HG02885 (cell line): ENCODE results near the gene KRT38.

ENCODE experiments used
- ATAC-seq: cut with Tn5 transposase; IDR thresholded peaks from one replicate; pipeline ENCODE4 v1.9.1; 2021; ENCODE audit warnings: mild to moderate bottlenecking; ENCODE audit not compliant: unreplicated experiment, poor library complexity

KRT38 gene

DNA sequence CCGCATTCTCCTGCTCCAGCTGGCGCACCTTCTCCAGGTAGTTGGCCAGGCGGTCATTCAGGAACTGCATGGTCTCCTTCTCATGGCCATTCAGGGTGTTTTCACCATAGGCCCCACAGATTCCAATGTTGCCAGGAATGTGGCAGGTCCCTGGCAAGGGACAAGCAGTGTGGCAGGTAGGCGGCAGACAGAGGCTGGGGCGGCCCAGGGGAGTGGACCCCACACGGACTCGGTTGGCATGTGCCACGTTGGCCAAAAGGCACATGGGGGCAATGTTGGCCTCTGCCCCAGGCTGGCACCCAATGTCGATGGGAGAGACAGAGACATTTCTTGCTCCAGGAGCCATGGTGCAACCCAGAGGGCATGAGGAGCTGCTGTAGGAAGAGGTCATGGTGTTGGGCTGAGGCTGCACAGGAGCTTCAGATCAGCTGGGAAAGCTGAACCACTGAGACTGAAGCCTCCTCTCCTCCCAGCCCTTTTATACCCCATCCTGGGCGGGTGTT is at the start of gene KRT38:
KRT38 (minus strand) TSS at position 453 of the 503 bp plus-strand sequence; CDS start at position 391, 62 bp downstream.
- ATAC-seq: no peak

DNA sequence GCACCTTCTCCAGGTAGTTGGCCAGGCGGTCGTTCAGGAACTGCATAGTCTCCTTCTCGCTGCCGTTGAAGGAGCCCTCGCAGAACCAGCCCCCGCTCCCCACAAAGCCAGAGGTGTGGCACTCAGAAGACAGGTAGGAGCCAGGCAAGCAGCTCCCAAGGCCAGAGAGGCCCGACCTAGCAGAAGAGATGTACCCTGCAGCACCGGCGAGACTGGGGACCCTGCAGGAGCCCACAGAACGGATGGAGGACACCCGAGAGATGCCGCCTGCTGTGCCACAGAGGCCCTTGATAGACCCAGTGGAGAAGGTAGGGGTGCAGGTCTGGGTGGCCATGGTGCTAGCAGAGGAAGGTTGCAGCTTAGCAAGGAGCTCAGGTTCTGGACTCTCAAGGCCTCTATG is 48.7 kb upstream of the KRT38 start, which contains the start of gene KRT36:
KRT36 (minus strand) TSS at position 380 of the 400 bp plus-strand sequence; CDS start at position 334, 46 bp downstream.
- no peak for ATAC-seq

DNA sequence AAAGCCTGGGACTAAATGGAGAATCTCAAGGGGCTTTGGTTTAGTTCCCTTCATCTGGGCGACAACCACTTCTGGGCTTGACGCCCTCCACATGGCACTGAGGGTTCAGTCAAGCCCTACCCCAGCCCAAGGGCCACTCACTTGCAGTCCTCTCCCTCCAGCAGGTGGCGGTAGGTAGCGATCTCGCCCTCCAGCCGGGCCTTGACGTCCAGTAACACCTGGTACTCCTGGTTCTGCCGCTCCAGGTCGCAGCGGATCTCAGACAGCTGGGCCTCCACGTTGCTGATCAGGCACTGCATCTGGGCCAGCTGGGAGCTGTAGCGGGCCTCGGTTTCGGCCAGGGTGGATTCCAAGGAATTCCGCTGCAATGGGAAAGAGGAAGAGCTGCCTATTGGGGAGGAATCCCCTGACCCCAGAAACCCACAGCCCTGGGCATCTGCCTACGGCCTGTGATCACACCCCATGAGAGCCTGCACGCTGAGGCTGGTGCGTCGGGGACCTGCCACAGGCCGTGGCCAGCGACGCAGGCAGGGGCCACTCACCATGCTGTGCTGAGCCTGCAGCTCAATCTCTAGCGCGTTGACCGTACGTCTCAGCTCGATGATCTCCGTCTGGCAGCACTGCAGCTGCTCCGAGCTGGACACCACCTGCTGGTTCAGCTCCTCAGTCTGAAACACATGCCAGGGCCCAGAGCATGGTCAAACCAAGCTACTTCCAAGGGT is 46.2 kb upstream of the KRT38 start:
- no peak for ATAC-seq

- no peak for ATAC-seq
These were observed 45.5 kb upstream of the KRT38 start for GRCh38 chr17:41486316-41486715.

GRCh38 chr17:41484920-41485904 is 44.4 kb upstream of the KRT38 start:
- no peak for ATAC-seq

DNA sequence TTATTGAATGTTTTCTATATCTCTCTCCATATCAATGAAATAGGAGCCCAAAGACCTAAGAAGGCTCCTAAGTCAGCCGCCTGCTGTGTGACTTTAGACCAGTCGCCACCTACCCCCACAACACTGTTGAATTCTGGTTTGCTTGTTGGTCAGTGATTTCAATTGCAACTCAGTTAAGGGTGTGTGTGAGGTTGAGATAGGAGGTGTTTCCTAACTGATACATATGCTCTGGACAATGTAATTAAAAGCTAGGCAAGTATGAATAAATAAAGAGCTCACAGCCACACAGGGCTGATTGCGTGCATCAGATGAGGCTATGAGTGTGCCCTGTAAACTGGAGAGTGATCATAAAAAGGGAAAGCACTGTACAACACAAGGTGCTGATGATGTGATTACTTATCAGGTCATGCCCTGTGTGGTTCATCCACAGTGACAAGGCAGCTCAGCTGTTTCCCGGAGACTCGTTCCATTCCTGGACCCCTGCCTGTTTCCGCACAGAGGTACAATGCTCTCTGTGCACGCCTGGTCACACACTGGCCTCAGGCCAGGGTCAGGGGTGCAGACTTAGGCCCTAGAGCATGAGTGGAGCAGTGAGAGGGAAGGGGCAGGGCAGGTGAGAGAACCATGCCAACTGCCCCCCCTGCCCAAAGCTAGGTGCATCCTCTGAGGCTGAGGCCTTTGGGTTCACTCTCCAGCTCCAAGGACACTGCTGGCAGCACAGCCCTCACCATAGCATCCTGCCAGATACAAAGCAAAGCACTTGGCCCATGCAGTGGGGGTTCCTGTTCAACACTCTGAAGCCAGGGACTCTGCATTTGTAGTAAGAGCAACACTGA is 43.4 kb upstream of the KRT38 start:
- no peak for ATAC-seq

GRCh38 chr17:41483531-41483930 is 42.7 kb upstream of the KRT38 start:
- ATAC-seq: no peak

GRCh38 chr17:41481036-41481435 is 40.3 kb upstream of the KRT38 start, which contains the start of gene KRT35:
KRT35 (minus strand) TSS chr17:41481151; CDS start chr17:41481097, 54 bp downstream.
- ATAC-seq: no peak

DNA sequence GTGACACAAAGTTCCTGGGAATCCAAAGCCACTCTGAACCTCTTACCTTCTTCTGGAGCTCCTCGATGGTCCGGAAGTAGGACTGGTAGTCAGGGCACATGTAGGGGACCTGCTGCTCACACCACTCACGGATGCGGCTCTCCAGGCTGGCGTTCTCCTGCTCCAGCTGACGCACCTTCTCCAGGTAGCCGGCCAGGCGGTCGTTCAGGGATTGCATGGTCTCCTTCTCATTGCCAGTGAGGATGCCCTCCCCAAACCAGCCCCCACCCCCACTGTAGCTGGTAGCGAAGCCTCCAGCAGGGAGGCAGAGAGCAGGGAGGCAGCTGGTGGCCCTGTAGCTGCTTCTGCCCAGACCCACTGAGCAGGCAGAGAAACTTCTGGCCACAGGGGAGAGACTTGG is 39.8 kb upstream of the KRT38 start:
- ATAC-seq: no peak

- no peak for ATAC-seq
These were observed 39.4 kb upstream of the KRT38 start for GRCh38 chr17:41480136-41480535.

GRCh38 chr17:41478237-41478636 is 37.5 kb upstream of the KRT38 start:
- ATAC-seq: no peak

GRCh38 chr17:41476866-41477815 is 36.4 kb upstream of the KRT38 start:
- no peak for ATAC-seq

- no peak for ATAC-seq
These were observed 34.6 kb upstream of the KRT38 start for GRCh38 chr17:41475421-41475820.

DNA sequence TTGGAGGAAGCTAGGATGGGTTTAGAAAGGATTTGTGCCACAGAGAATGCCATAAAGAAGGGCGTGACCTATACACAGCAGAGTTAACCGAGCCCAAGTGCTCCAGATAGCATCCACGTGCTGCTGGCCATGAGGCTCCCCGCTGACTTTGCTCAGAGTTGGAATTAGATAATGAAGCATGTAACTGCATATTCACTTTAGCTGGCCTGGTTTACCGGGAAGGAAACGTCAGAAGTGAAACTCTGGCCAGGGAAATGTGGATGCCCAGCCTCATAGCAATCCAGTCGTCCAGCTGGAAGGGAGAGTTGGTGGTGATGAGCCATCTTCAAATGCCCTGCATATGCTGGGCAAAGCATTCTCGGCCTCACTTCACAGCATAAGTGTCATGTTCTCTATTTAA is 34.1 kb upstream of the KRT38 start:
- ATAC-seq: no peak

DNA sequence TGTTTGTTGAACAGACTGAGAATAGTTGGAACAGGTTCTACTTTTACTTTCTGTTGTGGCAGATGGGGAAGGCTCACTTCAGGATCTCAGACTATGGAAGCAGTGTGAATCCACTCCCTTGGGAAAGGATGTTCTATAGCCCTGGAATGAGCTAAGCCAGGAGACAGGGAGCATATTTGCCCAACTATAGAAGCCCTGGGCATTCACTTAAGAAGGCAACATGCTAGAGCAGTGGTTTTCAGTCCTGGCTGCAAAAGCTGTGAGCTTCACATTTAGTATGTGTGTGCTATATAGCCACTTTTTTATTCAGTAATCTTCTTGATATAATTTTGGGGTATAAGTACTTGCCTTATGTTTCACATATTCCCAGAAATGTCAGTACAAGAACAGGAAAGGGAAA is 27.6 kb upstream of the KRT38 start:
- ATAC-seq: no peak

DNA sequence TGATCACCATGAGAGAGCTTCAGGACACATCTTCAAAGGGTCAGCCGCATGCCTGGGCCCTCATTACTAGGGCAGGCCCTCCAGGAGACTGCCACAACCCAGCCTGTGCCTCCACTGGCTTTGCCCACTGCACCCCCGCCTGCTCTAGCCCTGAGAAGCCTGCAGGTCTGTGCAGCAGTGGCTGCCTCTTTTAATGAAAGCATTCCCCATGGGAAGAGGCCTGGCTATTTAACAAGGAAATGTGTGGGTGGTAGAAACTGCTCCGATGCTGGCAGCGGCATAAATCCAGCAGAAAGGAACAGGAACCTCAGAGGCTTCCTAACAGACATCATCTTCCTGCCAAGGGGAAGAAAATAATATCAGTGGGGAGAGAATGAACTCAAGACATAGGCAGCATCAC is 26.8 kb upstream of the KRT38 start:
- ATAC-seq: no peak

- ATAC-seq: no peak
These were observed 26.2 kb upstream of the KRT38 start, which contains the start of gene KRT32 for GRCh38 chr17:41466988-41467387. KRT32 (minus strand) TSS chr17:41467386; CDS start chr17:41467325, 61 bp downstream.

- no peak for ATAC-seq
These were observed 23.9 kb upstream of the KRT38 start for GRCh38 chr17:41464682-41465081.

DNA sequence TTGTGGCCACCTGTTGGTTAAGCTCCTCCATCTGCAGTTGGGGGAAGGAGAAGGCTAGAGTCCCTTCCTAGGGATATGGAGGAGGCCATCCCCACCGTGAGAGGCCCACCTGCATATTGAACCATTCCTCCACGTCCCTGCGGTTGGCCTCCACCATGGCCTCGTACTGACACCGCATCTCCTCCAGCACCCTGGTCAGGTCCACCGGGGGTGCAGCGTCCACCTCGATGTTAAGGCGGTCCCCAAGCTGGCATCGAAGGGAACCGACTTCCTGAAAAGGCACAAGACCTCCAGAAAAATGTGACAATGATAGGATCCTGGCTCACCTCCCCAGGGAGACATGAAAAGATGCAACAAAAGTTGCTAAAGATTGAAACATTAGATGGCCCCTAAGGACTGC is 23.4 kb upstream of the KRT38 start:
- no peak for ATAC-seq
